Measurements from ENCODE around the gene ADNP2. TPM values are rescaled to one million over a fixed set of nuclear protein-coding genes. Genes with fewer than 3 reads are reported as not detected.

Gene ADNP2
- total RNA-seq, 1 experiment from 2014 or later, result 12.6 TPM

GRCh38 chr18:80105369-80106167, 3.5 kb upstream of the ADNP2 start:
- ChIA-PET POLR2A (ENCODE audit: unreplicated experiment) (no interaction called here), CTCF (no interaction called here)
- Histone ChIP-seq H3K4me1 (replicated peaks; ENCODE audit: insufficient read depth) (peaks cover 6% of the 10 kb centered on the region), H3K79me2 (ENCODE audit: low read depth) (peaks cover 8% of the 10 kb centered on the region), H3K4me2 (no peak overlapping the region), H4K20me1 (ENCODE audit: insufficient read depth) (peaks cover 7% of the 10 kb centered on the region), H2AFZ (no peak overlapping the region), H3K36me3 (ENCODE audit: low read depth) (no peaks in the 10 kb centered on the region), H3K27me3 (ENCODE audit: insufficient read depth, low read depth) (no peaks in the 10 kb centered on the region), H3K4me3 (no peak overlapping the region), H3K27ac (no peak overlapping the region), H3F3A (ENCODE audit: insufficient read depth, low read depth) (peaks cover 8% of the 10 kb centered on the region; the same call in 1 of the 2 replicates), H3K9me3 (ENCODE audit: insufficient read depth, low read depth) (no peaks in the 10 kb centered on the region), H3K9me2 (ENCODE audit: insufficient read depth) (no peaks in the 10 kb centered on the region)
- TF ChIP-seq EZH2 (IDR thresholded peaks at IDR 0.05; ENCODE audit: low read depth) (no peak), CTCF (conservative IDR thresholded peaks at IDR 0.05) (no peak)
- intact Hi-C loops (cut with micrococcal nuclease; ENCODE audit: unreplicated experiment), result no loop called here
- BruUV-seq (replicated peaks), result no TSS peak
- no peak for DNase-seq

GRCh38 chr18:80106482-80107051, 2.5 kb upstream of the ADNP2 start:
- intact Hi-C loops (cut with micrococcal nuclease; ENCODE audit: unreplicated experiment), result no loop called here
- peaks cover 8% of the 10 kb centered on the region; the same call in 1 of the 2 replicates for H3F3A ChIP-seq (ENCODE audit: insufficient read depth, low read depth)
- H3K27ac ChIP-seq, result no peak overlapping the region
- TF ChIP-seq EZH2 (IDR thresholded peaks at IDR 0.05; ENCODE audit: low read depth) (no peak), CTCF (conservative IDR thresholded peaks at IDR 0.05) (no peak)
- H4K20me1 ChIP-seq (ENCODE audit: insufficient read depth), result peaks cover 17% of the 10 kb centered on the region
- H3K4me1 ChIP-seq (replicated peaks; ENCODE audit: insufficient read depth), result peaks cover 12% of the 10 kb centered on the region
- no peak overlapping the region for H3K4me3 ChIP-seq
- no peaks in the 10 kb centered on the region for H3K9me3 ChIP-seq (ENCODE audit: insufficient read depth, low read depth)
- ChIA-PET CTCF (no interaction called here), POLR2A (ENCODE audit: unreplicated experiment) (no interaction called here)
- no peaks in the 10 kb centered on the region for H3K27me3 ChIP-seq (ENCODE audit: insufficient read depth, low read depth)
- no TSS peak for BruUV-seq (replicated peaks)
- no peaks in the 10 kb centered on the region for H3K9me2 ChIP-seq (ENCODE audit: insufficient read depth)
- H3K36me3 ChIP-seq (ENCODE audit: low read depth), result no peaks in the 10 kb centered on the region; the same call in 1 of the 2 replicates
- H3K4me2 ChIP-seq, result no peak overlapping the region
- no peak for DNase-seq
- no peak overlapping the region for H2AFZ ChIP-seq
- H3K79me2 ChIP-seq (ENCODE audit: low read depth), result peaks cover 18% of the 10 kb centered on the region

- ChIA-PET POLR2A (ENCODE audit: unreplicated experiment) (no interaction called here), CTCF (no interaction called here)
- H3K27ac ChIP-seq, result no peak overlapping the region
- H3K9me3 ChIP-seq (ENCODE audit: insufficient read depth, low read depth), result no peaks in the 10 kb centered on the region
- peaks cover 27% of the 10 kb centered on the region for H3K79me2 ChIP-seq (ENCODE audit: low read depth)
- H2AFZ ChIP-seq, result no peak overlapping the region
- peaks cover 21% of the 10 kb centered on the region for H4K20me1 ChIP-seq (ENCODE audit: insufficient read depth)
- H3K27me3 ChIP-seq (ENCODE audit: insufficient read depth, low read depth), result no peaks in the 10 kb centered on the region
- H3K9me2 ChIP-seq (ENCODE audit: insufficient read depth), result no peaks in the 10 kb centered on the region
- intact Hi-C loops (cut with micrococcal nuclease; ENCODE audit: unreplicated experiment), result no loop called here
- TF ChIP-seq EZH2 (IDR thresholded peaks at IDR 0.05; ENCODE audit: low read depth) (no peak), CTCF (conservative IDR thresholded peaks at IDR 0.05) (no peak)
- no peak for DNase-seq
- H3K36me3 ChIP-seq (ENCODE audit: low read depth), result peaks cover 4% of the 10 kb centered on the region; the same call in 1 of the 2 replicates
- no TSS peak for BruUV-seq (replicated peaks)
- H3K4me2 ChIP-seq, result no peak overlapping the region
- peaks cover 12% of the 10 kb centered on the region for H3K4me1 ChIP-seq (replicated peaks; ENCODE audit: insufficient read depth)
- peaks cover 8% of the 10 kb centered on the region; the same call in 1 of the 2 replicates for H3F3A ChIP-seq (ENCODE audit: insufficient read depth, low read depth)
- H3K4me3 ChIP-seq, result no peak overlapping the region
These were observed 1.6 kb upstream of the ADNP2 start for GRCh38 chr18:80107426-80107825.
